HG03457 (cell line): ENCODE data around the gene VAT1.
"Not testable (repeated sequence)": the region's sequence is repeated elsewhere in the genome, so short reads cannot be mapped to it uniquely, and the experiment has no call there.

Experiments
- ATAC-seq: cut with Tn5 transposase; IDR thresholded peaks from one replicate; pipeline ENCODE4 v1.9.1; 2021; ENCODE audit warnings: moderate number of reproducible peaks; ENCODE audit not compliant: unreplicated experiment

The VAT1 gene

DNA sequence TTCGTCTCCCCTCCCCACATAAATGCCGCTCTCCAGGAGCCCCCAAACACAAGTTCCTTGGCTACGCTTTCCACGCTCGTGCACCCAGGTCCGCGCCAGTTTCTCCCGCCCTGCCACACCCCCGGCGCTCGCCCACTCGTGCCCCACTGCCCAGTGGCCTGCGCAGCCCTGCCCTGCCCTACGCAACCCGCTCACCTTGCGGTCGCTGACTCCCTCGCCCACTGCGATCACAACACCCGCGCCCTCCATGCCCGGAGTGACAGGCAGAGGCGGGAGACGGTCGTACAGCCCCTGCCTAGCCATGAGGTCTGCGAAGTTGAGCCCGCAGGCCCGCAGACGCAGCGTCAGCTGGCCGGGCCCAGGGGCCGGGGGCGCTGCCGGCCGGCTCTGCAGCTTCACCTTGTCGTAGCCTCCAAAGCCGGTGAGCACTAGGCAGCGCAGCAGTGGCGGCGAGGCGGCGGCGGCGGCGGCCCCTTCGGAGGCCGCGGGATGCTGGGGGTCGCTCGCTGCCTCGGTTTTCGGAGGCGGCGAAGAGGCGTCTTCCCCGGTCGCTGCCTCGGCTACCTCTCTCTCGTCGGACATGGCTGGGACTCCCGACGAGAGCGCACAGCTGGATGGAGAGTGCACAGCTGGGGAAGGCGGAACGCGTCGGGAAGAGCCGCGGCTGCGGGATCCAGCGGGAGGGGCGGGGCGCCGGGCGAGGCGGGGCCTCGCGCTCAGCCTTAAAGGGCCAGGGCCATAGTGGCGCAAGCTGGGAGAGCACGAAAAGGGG, at the start of gene VAT1:
VAT1 (minus strand) TSS at position 645 of the 772 bp plus-strand sequence; CDS start at position 582, 63 bp downstream.
- no peak for ATAC-seq

DNA sequence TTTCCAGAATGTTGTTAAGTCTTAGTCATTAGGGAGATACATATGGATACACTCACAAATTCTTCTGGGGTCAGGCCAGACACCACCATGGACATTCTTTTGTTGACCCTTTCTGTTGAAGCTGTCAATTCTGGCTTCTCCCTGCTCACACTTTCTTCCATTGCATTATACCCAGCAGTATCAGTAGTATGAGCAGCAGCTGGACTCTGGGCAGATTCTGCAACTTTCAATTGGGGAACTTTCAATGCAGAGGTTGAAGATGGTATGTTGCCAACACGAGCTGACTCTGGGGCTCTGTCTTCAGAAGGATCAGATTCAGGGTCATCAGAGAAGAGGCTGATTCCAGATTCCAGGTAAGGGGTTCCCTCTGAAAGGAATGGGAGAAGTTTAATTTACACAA, 48.7 kb upstream of the VAT1 start:
- ATAC-seq, result no peak

DNA sequence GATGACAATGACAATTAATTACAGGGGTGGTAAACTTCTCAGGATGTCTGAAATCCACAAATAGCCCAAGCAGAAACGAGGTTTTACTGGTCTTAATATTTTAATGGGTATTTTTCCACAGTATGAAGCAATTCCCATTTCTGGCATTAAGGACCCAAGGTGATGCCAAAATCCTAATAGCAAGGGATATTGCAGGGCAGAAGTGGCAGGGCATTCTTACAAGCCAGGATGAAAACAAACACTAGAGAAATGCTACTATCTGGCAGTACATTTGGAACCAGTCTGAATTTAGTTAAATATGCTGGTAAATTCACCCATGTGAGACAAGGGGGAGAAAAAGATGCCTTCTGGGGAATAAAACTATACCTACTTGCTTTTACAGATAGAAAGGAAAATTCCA, 48.1 kb upstream of the VAT1 start:
- no peak for ATAC-seq

DNA sequence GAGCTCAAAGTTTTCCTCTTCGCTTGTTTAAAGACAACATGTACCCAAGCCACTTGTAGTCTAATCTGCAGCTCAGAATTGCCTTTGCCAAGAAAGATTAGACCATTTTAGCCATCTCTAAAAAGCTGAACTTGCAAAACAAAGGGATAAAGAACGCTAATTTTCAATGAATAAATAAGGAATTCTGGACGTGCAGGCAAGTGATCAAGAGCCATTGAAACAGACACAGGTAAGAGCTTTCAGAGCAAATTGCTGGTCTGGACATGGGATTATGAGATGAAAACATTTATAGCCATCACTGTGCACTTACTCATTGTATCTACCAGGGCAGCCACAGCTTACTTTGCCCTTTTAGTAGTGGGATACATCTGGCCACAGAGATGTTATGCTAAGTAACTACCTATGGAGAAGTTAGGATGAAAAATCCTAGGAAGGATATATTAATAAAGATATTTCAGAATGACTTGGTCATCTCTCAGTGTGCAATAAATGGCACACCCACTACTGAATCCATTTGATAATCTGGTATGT, 47.2 kb upstream of the VAT1 start:
- ATAC-seq, result no peak

DNA sequence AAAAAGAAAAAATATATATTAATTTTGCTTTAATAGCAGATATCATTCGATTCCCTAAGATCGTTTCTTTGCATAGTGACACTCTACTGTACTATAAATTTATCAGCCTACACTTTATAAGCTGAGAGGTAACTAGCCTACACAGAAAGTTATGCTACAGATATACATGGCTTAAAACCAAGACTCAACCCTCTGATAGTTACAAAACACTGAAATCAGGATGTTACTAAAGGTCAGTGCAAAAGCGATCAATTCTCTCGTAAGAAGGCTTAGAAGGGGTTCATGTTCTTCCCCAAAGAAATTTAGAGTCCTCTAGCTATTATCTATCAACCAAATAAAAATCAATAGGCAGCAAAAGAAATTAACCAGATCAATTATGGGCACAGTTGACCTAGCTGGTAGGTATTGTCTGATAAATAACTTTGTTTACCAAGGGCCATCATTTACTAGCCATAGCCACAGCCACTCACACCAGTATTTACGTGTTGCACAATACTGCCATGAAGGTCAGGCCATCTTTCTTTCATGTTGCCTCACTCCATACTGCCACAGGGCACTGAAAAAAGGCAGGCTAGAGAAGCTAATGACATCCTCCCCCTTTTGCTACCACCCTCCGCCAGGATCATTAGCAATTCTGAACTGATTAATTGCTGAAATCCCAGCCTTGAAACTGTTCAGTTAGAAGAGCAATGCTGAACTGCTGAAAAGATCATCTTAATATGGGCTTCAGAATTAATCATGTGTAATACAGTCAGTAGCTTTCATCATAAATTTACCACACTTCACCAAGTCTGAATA, 46.6 kb upstream of the VAT1 start:
- no peak for ATAC-seq

DNA sequence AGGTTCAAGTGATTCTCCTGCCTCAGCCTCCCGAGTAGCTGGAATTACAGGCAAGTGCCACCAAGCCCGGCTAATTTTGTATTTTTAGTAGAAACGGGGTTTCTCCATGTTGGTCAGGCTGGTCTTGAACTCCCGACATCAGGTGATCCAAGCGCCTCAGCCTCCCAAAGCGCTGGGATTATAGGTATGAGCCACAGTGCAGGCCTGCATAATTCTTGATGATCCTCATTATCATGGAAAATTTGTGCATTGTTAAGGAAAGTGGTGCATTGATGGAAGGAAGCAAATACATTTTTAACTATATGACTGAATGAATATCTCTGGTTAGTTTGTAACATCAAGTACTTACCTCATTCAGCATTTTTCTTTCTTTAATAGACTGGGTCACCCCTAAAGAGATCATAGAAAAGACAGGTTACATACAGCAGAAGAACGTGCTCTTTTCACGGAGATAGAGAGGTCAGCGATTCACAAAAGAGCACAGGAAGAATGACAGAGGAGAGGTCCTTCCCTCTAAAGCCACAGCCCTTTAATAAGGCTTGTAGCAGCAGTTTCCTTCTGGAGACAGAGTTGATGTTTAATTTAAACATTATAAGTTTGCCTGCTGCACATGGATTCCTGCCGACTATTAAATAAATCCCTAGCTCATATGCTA, 40.9 kb upstream of the VAT1 start:
- ATAC-seq, result no peak

DNA sequence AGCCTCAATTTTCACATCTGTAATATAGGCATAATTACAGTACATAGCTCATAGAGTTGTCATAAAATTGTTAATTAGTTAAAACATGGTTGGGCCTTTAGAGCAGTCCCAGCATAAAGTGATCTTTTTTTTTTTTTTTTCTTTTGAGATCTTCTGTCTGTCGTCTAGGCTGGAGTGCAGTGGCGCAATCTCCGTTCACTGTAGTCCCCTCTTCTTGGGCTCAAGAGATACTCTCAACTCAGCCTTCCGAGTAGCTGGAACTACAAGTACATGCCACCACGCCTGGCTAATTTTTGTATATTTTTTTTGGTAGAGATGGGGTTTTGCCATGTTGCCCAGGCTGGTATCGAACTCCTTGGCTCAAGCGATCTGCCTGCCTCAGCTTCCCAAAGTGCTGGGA, 33.9 kb upstream of the VAT1 start:
- no peak for ATAC-seq

DNA sequence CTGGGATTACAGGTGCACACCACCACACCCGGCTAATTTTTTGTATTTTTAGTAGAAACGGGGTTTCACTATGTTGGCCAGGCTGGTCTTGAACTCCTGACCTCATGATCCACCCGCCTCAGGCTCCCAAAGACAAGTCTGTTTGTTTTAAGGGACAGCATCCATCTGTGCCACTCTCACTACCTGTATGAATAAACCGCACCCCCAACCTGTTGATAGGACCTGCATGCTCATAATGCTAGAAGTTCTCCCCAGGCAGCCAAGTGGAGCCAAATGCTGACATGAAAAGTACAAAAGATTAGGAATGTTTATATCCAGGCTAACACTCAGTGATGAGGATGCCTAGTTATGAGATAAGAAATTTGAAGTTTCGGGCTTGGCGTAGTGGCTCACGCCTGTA, 30.8 kb upstream of the VAT1 start:
- ATAC-seq, result not testable (repeated sequence)

DNA sequence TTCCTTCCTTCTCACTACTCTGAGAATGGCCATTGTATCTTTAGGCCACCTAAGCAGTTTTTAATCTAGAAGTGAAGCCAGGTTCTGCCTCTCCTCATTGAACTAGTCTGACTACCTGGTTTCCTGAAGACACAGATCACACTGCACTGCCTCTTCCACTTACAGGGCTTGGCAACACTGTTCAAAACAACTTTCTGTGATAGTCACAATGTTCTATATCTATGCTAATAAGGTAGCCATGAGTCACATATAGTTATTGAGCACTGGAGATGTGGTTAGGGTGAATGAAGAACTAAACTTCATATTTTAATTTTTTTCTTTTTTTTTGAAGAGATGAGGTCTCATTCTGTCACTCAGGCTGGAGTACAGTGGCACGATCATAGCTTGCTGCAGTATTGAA, 29.8 kb upstream of the VAT1 start:
- ATAC-seq, result no peak

DNA sequence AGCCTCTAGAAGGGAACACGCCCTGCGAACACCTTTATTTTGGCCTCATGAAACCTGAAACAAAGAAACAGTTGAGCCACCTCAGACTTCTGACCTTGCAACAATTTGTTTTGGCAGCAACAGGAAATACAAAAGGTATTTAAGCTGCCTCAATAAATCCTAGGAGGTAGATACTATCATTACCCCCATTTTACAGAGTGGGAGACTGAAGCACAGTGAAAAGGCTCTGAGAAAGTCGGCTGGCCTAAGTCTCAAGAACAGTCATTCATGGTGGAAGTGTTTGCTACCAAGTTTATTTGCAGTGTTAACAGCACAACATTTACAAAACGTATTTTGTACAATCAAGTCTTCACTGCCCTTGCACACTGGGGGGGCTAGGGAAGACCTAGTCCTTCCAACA, 21.8 kb upstream of the VAT1 start:
- ATAC-seq, result no peak

DNA sequence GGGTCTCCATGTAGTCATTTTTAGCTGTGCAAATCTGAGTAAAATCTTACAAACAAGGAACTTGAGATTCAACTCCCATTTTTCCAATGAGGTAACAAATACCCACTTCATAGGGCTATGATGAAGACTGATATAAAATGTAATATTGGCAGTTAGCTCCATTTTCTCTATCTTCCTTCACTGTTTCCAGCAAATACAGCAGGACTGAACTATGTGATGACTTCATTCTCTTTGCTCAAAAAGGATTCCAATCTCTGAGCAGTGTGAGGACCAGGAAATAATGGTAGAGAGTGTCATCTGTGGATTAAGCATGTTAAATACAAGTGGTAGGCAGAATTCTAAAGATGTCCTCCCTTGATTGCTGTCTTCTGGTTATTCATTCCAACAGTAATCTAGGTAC, 21.1 kb upstream of the VAT1 start:
- no peak for ATAC-seq

DNA sequence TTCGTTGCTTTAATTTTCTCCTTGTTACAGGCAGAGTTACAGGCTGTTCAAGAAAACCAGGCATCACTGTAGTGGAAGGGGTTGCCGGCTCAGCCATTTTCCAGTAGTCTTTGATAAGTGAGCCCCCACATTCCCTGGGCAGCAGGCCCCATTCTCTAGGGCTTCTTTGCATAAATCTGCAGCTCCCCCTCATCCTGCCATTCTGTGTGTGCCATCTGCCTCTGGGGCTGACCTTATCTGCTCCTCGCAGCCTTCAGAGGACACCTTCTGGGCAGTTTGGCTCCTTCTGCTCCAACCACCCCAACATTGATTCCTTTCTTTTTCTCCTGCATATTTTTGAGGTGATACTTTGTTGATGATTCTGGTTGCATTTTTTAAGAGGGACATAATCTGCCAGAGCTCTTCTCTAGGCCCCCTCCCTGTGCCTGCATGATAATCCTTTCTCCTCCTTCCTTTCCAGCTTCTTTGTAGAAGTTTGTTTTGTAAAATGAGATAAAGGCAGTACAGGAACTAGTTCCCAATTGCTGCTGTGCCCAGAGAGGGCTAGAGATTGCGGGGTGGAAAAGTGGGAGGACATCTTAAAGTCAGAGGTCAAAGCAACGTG, 19.9 kb upstream of the VAT1 start:
- no peak for ATAC-seq

DNA sequence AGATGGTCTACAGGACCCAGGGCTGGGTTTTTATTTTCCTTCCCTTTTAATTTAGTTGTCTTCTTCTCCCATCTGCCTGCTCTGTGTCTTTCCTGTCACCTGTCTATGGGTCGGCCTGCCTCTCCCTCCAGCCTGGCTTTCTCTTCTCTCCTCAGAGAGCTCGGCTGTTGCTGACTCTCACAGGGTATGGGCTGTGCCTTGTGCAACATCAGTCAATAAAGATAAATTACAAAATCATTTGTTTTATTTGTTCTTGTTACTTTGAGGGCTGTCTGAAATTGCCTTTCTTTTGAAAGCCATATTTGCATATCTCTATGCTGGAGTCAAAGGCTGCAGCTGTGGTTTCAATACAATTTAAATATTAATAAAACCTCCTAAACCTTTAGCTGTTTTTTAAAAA, 18.5 kb upstream of the VAT1 start:
- no peak for ATAC-seq

DNA sequence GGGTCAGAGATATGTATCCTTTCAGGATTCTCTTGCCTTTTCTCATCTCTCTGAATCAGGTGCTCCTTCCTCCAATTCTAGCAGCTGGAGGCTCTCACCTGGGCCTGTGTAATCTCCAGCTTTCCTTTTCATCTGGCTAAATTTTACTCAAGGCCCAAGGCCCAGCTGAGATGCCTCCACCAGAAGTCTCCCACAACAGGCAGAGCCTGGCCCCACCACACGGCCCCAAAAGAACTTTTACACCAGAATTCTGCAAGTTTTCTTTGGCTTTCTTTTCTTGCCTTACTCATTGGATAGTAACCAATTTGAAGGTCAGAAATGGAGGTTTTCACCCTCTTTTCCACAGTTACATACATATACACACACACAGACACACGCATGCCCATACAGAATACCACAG, 17.5 kb upstream of the VAT1 start:
- ATAC-seq, result no peak

DNA sequence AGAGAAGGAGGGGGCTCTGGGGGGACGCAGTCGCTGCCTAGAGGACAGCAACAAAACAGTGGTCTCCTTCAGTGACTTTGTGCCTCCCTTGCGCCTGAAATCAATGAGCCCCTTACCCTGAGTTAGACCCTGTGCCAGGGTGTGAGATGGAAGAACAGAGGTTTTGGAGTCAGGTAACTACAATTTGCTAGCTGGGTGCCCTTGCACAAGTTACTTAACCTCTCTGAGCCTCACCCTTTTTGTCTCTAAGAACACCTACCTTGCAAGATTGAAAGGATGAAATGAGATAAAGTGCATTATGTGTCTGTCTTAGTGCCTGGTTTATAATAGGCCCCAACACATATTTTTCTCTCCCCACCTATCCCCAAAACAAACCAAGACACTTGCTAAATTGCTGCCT, 12.7 kb upstream of the VAT1 start:
- ATAC-seq, result no peak

DNA sequence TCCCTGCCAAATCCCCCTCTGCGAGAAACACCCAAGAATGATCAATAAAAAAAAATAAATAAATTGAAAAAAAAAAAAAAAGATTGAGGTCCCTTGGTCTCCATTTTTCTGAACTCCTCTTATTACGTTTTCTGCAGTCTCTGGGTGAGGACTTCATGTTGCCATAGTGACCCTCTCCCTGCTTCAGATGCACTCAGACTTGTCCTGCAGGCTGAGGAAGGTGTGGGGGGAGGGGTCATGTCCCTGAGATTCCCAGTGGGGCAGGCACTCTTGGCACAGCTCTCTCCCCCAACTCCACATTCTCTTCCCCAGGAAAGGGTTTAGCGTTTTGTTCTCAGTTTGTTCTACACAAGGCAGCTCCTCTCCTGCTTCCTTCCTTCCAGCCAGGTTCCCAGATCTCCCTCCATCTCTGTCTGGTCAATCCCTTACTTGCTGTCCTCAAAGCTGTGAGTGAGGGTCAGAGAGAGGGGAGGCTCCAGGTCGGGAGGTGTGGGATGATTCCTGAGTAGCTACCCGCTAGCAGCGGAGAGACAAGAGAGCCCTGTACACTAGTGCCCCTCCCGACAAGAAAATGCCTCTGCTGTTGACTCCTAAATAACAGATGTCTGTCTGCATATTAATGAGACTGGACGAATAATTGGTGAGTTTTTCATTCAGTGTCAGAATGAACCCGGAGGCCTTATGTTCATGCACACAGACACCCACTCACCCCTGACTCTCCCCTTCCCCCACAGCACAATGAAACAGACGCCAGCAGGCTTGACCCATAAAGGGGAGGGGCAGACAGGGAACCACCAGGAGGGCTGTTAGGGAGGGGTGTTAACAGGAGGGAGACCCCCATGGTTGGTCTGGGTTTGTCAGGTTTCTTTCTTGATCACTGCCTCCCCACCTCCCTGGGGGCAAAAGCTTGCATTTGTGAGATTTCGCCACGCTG, 12.0 kb upstream of the VAT1 start:
- no peak for ATAC-seq

DNA sequence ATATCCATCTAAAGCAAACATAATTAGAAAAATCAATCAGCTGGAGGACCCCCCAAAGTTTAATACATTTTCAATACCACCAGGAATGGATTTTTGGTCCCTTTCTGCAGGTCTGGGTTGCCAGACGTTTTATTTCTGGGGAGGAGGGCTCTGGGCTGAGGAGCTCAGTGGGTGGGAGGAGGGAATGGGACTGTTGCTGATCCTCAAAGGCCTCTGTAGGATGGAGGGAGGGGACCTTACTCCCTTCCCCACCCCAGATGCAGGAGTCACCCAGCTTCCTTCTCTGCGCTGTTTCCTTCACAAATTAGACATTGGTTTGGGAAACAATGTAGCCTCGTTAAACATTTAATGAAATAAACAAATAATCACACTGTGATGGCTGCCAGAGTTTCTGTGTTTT, 9.5 kb upstream of the VAT1 start:
- no peak for ATAC-seq

DNA sequence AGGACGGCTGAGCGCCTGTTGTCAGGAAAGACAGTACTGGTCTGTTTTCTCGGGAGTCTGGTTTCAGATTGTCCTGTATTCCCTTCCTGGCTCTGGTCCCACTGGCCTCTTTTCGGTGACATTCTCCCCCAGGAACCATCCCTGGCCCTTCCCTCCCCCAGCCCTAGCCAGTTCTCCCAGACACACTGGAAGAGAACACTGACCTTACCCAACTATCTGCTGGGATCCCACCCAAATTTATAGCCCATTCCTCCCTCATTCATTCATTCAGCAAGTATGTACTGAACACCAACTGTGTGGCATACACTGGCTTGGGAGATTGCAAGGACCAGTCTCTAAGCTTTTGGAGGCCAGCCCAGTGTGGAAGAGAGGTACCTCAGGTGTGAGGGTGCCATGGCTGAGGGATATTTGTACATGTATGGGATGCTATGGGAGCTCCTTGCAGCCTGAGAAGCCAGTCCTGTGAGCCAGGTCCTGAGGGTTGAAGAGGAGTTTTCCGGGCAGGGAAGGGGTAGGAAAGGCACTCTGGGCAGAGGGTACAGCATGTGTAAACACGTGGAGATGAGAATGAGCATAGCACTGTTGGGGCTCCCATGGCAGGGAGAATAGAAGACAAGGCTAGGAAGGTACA, 8.1 kb upstream of the VAT1 start:
- no peak for ATAC-seq

DNA sequence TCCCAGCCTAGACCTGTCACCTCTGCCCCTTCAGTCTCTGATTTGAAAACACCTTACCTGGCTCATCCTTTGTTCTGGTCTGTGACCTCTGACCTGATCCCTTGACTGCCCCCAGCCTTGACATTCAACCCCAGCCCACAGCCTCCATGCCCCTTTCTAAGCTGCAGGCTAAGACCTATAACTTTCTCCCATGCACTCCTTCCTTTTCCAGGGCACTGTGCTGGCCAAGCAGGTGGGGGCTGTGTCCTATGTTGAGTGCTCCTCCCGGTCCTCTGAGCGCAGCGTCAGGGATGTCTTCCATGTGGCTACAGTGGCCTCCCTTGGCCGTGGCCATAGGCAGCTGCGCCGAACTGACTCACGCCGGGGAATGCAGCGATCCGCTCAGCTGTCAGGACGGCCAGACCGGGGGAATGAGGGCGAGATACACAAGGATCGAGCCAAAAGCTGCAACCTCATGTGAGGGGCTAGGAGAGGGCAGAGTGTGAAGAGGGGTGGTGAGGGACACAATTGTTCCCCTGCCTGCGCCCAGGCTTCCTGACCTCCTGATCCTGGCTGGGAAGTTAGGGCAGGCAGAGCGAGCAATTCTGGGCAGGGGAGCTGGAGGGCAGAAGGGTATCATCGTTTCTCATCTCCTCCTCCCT, 6.2 kb upstream of the VAT1 start:
- ATAC-seq, result no peak
